ENCODE data around the gene KCNJ9. TPM values are rescaled to one million over a fixed set of nuclear protein-coding genes. Genes with fewer than 3 reads are reported as not detected.

Gene KCNJ9
- total RNA-seq, 1 experiment from 2014 or later = not detected

DNA sequence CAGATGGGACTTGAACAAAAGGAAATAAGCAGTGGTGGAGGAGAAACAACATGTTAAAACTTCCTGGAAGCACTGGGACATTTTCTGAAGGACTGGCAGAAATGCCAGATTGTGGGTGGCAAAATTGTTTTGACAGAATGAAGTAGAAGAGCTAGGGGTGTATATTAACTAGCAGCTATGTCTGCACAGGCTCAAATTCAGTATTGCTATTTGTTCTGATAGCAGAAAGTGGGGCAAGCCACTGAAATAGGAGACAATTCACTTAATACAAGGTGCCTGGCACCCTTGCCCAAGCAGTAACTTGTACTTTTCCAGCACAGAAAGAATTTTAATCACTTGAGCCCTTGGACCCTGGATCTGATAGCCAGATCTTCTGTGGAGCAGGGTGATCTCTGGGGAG, 37.8 kb upstream of the KCNJ9 start:
- intact Hi-C loops (cut with micrococcal nuclease; ENCODE audit: unreplicated experiment) = no loop called here
- CTCF ChIA-PET = no interaction called here

GRCh38 chr1:160045653-160046052, 35.7 kb upstream of the KCNJ9 start:
- no TSS peak for BruUV-seq (replicated peaks)
- intact Hi-C loops (cut with micrococcal nuclease; ENCODE audit: unreplicated experiment) = loop anchor here (1.0 kb wide), 1 partner anchor 33 kb away; no protein-coding TSS in a partner anchor
- POLR2A ChIA-PET (ENCODE audit: unreplicated experiment) = no interaction called here

More for the DNA sequence above, 37.8 kb upstream of the KCNJ9 start:
- Histone ChIP-seq H4K20me1 (ENCODE audit: insufficient read depth) (no peaks in the 10 kb centered on the region), H3K4me1 (replicated peaks; ENCODE audit: insufficient read depth) (peaks cover 11% of the 10 kb centered on the region), H3K36me3 (ENCODE audit: low read depth) (no peaks in the 10 kb centered on the region), H3K9me2 (ENCODE audit: insufficient read depth) (no peaks in the 10 kb centered on the region), H3K27ac (peak overlapping the region; percentile 40; the same call in 1 of the 2 replicates), H3K79me2 (ENCODE audit: low read depth) (no peaks in the 10 kb centered on the region), H3F3A (ENCODE audit: insufficient read depth, low read depth) (peaks cover 17% of the 10 kb centered on the region), H3K27me3 (ENCODE audit: insufficient read depth, low read depth) (peaks cover 35% of the 10 kb centered on the region; the same call in 1 of the 2 replicates), H3K4me3 (no peak overlapping the region), H2AFZ (no peak overlapping the region), H3K4me2 (peak overlapping the region; percentile 48; the same call in 1 of the 2 replicates), H3K9me3 (ENCODE audit: insufficient read depth, low read depth) (no peaks in the 10 kb centered on the region)
- BruUV-seq (replicated peaks) = no TSS peak
- TF ChIP-seq, protein P1, sequence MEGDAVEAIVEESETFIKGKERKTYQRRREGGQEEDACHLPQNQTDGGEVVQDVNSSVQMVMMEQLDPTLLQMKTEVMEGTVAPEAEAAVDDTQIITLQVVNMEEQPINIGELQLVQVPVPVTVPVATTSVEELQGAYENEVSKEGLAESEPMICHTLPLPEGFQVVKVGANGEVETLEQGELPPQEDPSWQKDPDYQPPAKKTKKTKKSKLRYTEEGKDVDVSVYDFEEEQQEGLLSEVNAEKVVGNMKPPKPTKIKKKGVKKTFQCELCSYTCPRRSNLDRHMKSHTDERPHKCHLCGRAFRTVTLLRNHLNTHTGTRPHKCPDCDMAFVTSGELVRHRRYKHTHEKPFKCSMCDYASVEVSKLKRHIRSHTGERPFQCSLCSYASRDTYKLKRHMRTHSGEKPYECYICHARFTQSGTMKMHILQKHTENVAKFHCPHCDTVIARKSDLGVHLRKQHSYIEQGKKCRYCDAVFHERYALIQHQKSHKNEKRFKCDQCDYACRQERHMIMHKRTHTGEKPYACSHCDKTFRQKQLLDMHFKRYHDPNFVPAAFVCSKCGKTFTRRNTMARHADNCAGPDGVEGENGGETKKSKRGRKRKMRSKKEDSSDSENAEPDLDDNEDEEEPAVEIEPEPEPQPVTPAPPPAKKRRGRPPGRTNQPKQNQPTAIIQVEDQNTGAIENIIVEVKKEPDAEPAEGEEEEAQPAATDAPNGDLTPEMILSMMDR (conservative IDR thresholded peaks at IDR 0.05) = no peak
- TF ChIP-seq EZH2 (IDR thresholded peaks at IDR 0.05; ENCODE audit: low read depth) = no peak
- POLR2A ChIA-PET (ENCODE audit: unreplicated experiment) = interaction anchor here (0.7 kb wide), 1 partner anchor 83 kb away, joined by 7 read pairs; no protein-coding TSS in a partner anchor
- DNase-seq = no peak

GRCh38 chr1:160046494-160047110, 34.7 kb upstream of the KCNJ9 start:
- Histone ChIP-seq H3K9me2 (ENCODE audit: insufficient read depth) (no peaks in the 10 kb centered on the region), H3K9me3 (ENCODE audit: insufficient read depth, low read depth) (no peaks in the 10 kb centered on the region), H3K4me1 (replicated peaks; ENCODE audit: insufficient read depth) (peaks cover 11% of the 10 kb centered on the region), H3K27ac (no peak overlapping the region), H3K27me3 (ENCODE audit: insufficient read depth, low read depth) (peaks cover 49% of the 10 kb centered on the region), H4K20me1 (ENCODE audit: insufficient read depth) (no peaks in the 10 kb centered on the region), H3F3A (ENCODE audit: insufficient read depth, low read depth) (peaks cover 17% of the 10 kb centered on the region), H3K4me2 (no peak overlapping the region), H3K4me3 (no peak overlapping the region), H2AFZ (no peak overlapping the region), H3K79me2 (ENCODE audit: low read depth) (no peaks in the 10 kb centered on the region), H3K36me3 (ENCODE audit: low read depth) (no peaks in the 10 kb centered on the region)
- no peak for TF ChIP-seq EZH2 (IDR thresholded peaks at IDR 0.05; ENCODE audit: low read depth)
- TF ChIP-seq, protein P1 (conservative IDR thresholded peaks at IDR 0.05) = peak; percentile 73
- POLR2A ChIA-PET (ENCODE audit: unreplicated experiment) = no interaction called here
- BruUV-seq (replicated peaks) = no TSS peak
- CTCF ChIA-PET = interaction anchor here (0.6 to 1.8 kb wide), 6 partner anchors 12 to 331 kb away, joined by 3 to 7 read pairs (median 4); partner anchors contain the start of gene IGSF8
- intact Hi-C loops (cut with micrococcal nuclease; ENCODE audit: unreplicated experiment) = loop anchor here (1.0 kb wide), 1 partner anchor 32 kb away; no protein-coding TSS in a partner anchor
- DNase-seq = peak in 1 of 2 experiments; percentile 37

More at GRCh38 chr1:160045653-160046052, 35.7 kb upstream of the KCNJ9 start:
- Histone ChIP-seq H3K27me3 (ENCODE audit: insufficient read depth, low read depth) (peaks cover 41% of the 10 kb centered on the region), H3K4me2 (no peak overlapping the region), H3K36me3 (ENCODE audit: low read depth) (no peaks in the 10 kb centered on the region), H3K27ac (no peak overlapping the region), H2AFZ (no peak overlapping the region), H3F3A (ENCODE audit: insufficient read depth, low read depth) (peaks cover 17% of the 10 kb centered on the region), H3K9me3 (ENCODE audit: insufficient read depth, low read depth) (no peaks in the 10 kb centered on the region), H4K20me1 (ENCODE audit: insufficient read depth) (no peaks in the 10 kb centered on the region), H3K9me2 (ENCODE audit: insufficient read depth) (no peaks in the 10 kb centered on the region), H3K4me1 (replicated peaks; ENCODE audit: insufficient read depth) (peaks cover 11% of the 10 kb centered on the region), H3K4me3 (no peak overlapping the region), H3K79me2 (ENCODE audit: low read depth) (no peaks in the 10 kb centered on the region)
- DNase-seq = no peak
- TF ChIP-seq, protein P1 (conservative IDR thresholded peaks at IDR 0.05) = no peak
- no peak for TF ChIP-seq EZH2 (IDR thresholded peaks at IDR 0.05; ENCODE audit: low read depth)
- CTCF ChIA-PET = interaction anchor here (0.6 to 1.8 kb wide), 4 partner anchors 27 to 53 kb away, joined by 3 to 7 read pairs (median 6); partner anchors contain the start of gene IGSF8

Data from PC-9 (cell line).